ENCODE data around the gene RAB11FIP4.

GRCh38 chr17:31564883-31565301, 173.4 kb downstream of the RAB11FIP4 start:
- TF ChIP-seq EZH2 (IDR thresholded peaks at IDR 0.05; ENCODE audit: insufficient read depth, poor library complexity, severe bottlenecking), result no peak
- no peak for TF ChIP-seq EZH2phosphoT487 (IDR thresholded peaks at IDR 0.05; ENCODE audit: insufficient read depth, low read depth)
